GM21423 (cell line): Measurements from ENCODE around the gene MAD2L1BP.

ENCODE experiments used
- ATAC-seq: cut with Tn5 transposase; IDR thresholded peaks from one replicate; pipeline ENCODE4 v1.9.1; 2021; ENCODE audit warnings: mild to moderate bottlenecking, moderate library complexity; ENCODE audit not compliant: unreplicated experiment

Gene MAD2L1BP

GRCh38 chr6:43680308-43681200 is 44.9 kb downstream of the MAD2L1BP start:
- no peak for ATAC-seq

GRCh38 chr6:43681303-43681702 is 45.7 kb downstream of the MAD2L1BP start:
- no peak for ATAC-seq

DNA sequence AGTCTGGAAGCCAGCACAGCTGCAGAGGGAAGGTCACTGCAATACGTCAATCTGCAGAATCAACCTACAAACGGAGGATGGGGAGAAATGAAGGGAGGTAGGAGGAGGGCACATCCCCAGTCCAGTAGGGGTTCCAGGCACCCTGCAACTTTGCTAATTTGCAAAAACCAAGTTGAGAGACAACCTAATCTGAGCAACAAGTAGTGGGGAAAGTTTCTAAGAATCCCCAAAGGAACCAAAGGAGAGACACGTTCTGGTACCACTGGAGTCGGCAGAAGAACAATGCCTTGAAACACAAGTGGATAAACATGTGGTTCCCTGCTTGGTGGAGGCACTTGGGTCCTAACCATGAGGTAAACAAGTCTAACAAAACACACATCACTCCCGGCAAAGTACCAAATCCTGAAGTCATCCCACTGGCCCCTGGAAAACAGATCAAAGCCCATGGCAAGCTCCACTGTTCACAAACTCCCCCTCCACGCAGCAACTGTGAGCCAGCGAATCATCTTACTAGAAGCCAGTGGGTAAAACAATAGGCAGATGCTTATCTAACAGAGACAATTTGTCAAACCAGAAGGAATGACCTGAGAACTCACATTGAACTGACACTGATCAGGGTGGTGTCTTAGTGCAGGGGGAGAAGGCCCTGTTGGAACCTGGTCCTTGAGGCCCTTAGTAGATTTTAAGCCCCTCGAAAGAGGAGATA is 47.2 kb downstream of the MAD2L1BP start:
- ATAC-seq = no peak

DNA sequence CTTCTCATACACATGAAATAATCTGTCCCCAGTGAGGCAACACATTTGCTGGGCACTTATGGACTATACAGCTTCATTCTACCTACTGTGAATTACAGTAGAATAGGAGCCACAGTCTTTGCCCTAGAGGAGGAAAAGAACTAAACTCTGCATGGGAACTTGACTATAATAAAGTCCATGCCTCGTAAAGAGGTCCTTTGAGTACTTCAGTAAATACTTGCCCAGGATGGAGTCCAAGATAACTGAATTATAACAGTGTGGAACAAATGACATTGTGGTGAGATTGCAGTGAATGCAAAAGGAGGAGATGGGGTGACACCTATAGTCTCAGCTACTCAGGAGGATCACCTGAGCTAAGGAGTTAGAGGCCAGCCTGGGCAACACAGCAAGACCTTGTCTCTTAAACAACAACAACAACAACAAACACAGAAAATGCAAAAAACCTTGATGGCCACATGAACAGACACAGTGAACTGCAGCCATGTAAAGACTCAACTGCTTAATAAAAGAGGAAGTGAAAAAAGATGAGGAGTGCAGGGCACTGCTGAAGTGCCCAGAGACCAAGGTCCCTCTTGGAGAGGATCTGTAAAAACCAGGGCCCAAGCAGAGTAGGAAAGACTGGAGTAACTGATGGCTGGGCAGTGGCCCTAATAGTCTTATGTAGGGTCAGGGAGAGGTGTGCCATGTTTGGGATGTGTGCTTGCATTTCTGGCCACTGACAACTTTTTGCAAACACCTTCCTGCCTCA is 48.2 kb downstream of the MAD2L1BP start:
- peak; percentile 47 for ATAC-seq

- no peak for ATAC-seq
Observed at GRCh38 chr6:43687079-43687436, 51.4 kb downstream of the MAD2L1BP start.

DNA sequence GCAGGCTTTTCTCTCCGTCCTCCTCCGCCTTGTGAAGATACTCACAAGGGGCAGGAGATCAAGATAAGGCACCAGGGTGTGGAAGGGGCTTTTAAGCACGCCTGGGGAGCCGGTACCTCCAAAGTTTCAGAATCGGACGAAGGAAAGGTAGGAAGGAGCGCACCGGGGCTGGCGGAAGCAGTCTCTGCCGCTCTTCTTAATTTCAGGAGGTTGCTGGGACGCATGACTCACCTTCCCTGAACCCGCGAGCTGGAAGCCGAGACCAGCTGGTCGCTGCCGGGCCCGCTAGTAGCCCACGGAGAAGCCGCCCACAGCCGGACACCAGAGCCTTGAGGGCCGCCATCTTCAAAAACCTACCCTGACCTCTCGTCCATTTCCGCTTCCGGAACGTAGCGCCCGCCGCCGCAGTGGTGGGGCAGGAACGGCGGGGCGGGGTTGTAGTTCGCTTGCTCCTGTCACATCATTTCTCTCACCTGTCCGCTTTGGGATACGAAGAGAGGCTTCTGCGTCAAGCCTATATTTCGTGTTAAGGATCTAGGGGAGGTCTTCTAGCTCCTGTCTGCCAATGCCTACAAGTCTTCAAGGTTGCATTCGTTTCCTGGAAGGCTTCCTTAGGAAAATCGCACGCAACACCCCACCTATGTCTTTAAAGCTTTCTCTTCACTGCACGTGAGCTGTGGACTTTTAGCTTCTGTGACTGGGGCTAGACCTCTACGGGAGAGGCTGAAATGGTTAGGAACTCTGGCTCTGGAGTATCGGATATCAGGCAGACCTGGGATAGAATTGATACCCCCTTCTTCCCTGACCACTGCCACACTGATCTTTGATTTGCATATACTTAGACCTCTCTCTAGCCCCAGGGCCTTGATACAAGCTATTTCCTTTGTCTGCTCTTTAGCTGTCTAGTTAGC is 52.1 kb downstream of the MAD2L1BP start, which contains the start of gene MRPS18A:
MRPS18A (minus strand) TSS at position 355 of the 911 bp plus-strand sequence; CDS start at position 343, 12 bp downstream.
- ATAC-seq = peak; percentile 88

- no peak for ATAC-seq
Observed at GRCh38 chr6:43689421-43689820, 53.8 kb downstream of the MAD2L1BP start.
